AG09309 (cell line): ENCODE data around the gene CMTM4.
"Not testable (repeated sequence)": the region's sequence is repeated elsewhere in the genome, so short reads cannot be mapped to it uniquely, and the experiment has no call there.

Experiments
- DNase-seq: peaks from one replicate; pipeline ENCODE4 v3.0.0-alpha.2; 2010; ENCODE audit warnings: low read depth
- H3K4me3 ChIP-seq: 2 replicates; pipeline ENCODE4 v1.5.1; 2011; ENCODE audit warnings: mild to moderate bottlenecking, low read depth, low read length, moderate library complexity; ENCODE audit not compliant: control insufficient read depth
- TF ChIP-seq, protein P1 (sequence below): IDR thresholded peaks from 2 replicates; pipeline ENCODE4 v1.5.1; 2011; ENCODE audit warnings: mild to moderate bottlenecking, low read depth, low read length, inconsistent platforms; ENCODE audit not compliant: insufficient read depth, control insufficient read depth; ENCODE audit errors: missing control alignments

CMTM4 gene

DNA sequence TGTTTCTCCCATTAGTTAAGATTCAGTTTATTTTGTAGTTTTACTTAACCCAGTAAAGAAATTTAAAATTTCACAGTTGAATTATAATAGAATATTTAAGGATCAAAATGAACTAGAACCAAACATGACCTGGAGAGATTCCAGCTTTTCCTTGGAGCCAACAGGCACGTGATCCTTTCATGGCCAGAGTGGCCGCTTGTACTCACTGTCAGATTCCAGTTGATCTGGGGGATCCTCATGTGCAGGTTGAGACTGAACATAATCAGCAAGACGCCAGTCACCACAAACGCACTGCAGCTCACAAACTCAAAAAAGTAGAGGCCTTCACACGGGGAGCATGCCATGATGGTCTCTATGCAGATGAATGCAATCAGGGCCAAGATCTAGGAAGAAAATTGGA lies 60.3 kb downstream of the CMTM4 start:
- H3K4me3 ChIP-seq, result no peak overlapping the region
- TF ChIP-seq, protein P1, sequence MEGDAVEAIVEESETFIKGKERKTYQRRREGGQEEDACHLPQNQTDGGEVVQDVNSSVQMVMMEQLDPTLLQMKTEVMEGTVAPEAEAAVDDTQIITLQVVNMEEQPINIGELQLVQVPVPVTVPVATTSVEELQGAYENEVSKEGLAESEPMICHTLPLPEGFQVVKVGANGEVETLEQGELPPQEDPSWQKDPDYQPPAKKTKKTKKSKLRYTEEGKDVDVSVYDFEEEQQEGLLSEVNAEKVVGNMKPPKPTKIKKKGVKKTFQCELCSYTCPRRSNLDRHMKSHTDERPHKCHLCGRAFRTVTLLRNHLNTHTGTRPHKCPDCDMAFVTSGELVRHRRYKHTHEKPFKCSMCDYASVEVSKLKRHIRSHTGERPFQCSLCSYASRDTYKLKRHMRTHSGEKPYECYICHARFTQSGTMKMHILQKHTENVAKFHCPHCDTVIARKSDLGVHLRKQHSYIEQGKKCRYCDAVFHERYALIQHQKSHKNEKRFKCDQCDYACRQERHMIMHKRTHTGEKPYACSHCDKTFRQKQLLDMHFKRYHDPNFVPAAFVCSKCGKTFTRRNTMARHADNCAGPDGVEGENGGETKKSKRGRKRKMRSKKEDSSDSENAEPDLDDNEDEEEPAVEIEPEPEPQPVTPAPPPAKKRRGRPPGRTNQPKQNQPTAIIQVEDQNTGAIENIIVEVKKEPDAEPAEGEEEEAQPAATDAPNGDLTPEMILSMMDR, result no peak
- DNase-seq, result no peak

DNA sequence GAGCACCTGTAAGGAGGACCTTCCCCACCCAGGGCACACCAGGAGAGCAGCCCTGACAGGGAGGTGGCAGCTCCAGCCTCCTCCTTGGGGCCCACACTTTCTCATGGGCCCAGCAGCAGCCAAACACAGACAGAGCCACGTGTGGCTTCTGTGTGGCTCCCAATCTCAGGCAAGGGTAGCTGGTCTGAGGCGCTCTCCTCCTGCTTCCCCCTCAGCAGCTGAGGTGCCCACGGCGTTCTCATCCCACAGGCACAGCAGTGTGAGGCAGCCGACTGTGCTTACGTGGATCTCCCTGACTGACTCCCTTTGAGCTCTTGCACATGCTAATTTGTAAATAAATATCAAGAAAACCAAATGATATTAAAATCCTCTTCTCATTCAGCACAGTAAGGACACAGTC lies 61.1 kb downstream of the CMTM4 start:
- DNase-seq, result no peak
- TF ChIP-seq, protein P1, result no peak
- H3K4me3 ChIP-seq, result no peak overlapping the region

DNA sequence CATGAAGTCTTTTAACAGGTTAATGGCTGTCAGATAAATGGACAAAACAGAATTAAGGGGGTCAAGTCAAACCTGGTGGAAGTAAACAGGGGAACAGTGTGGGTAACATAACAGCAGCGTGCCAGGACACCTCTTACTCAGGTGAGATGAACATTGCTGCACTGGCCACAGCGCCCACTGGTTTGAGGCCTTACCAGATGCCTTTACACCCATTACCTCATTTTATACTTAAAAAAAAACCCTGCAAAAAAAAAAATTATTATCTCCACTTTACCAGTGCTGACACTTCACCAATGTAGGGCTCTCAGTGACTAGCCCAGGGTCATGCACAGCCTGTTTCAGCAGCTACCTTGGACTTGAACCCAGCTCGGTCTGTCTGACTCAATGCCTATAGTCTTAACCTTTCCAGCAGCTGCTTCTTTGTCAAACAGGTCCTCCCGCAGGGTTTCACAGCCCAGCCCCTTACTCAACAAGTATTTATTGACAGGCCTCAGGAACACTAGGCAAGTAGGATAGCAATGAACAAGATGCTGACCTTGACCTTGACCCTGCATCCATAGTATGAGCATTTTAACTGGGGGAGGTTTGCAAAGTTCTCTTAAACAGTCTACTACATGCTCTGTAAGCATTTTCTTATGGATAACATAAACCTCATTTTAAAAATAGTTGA lies 61.9 kb downstream of the CMTM4 start:
- no peak overlapping the region for H3K4me3 ChIP-seq
- TF ChIP-seq, protein P1, result no peak
- DNase-seq, result no peak

DNA sequence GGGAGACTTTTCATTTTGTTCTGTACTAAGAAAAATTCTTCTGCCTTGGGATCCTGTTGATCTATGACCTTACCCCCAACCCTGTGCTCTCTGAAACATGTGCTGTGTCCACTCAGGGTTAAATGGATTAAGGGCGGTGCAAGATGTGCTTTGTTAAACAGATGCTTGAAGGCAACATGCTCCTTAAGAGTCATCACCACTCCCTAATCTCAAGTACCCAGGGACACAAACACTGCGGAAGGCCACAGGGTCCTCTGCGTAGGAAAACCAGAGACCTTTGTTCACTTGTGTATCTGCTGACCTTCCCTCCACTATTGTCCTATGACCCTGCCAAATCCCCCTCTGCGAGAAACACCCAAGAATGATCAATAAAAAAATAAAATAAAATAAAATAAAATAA lies 65.0 kb downstream of the CMTM4 start:
- not testable (repeated sequence) for DNase-seq

DNA sequence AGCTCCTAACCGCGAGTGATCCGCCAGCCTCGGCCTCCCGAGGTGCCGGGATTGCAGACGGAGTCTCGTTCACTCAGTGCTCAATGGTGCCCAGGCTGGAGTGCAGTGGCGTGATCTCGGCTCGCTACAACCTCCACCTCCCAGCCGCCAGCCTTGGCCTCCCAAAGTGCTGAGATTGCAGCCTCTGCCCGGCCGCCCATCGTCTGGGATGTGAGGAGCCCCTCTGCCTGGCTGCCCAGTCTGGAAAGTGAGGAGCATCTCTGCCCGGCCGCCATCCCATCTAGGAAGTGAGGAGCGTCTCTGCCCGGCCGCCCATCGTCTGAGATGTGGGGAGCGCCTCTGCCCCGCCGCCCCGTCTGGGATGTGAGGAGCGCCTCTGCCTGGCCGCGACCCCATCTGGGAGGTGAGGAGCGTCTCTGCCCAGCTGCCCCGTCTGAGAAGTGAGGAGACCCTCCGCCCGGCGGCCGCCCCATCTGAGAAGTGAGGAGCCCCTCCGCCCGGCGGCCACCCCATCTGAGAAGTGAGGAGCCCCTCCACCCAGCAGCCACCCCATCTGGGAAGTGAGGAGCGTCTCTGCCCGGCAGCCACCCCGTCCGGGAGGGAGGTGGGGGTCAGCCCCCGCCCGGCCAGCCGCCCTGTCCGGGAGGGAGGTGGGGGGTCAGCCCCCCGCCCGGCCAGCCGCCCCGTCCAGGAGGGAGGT lies 65.8 kb downstream of the CMTM4 start:
- DNase-seq, H3K4me3 ChIP-seq: not testable (repeated sequence)

More for the DNA sequence above, 65.0 kb downstream of the CMTM4 start:
- not testable (repeated sequence) for H3K4me3 ChIP-seq

DNA sequence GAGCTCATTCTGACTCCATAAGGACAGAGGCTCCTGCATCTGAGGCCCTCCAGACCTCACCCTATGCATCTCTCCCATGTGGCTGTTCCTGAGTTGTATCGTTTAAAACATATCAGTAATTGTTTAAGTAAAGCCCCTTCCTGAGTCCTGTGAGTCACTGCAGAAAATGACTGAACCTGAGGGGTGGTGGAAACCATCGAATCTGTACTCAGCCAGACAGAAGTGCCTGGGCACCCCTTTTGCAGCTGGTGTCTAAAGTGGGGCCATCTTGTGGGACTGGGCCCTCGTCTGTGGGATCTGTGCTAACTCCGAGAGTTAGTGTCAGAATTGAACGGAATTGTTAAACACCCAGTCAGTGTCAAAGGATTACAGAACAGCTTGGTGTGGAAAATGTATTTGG lies 66.7 kb downstream of the CMTM4 start:
- no peak overlapping the region for H3K4me3 ChIP-seq
- no peak for DNase-seq
- TF ChIP-seq, protein P1, result no peak

DNA sequence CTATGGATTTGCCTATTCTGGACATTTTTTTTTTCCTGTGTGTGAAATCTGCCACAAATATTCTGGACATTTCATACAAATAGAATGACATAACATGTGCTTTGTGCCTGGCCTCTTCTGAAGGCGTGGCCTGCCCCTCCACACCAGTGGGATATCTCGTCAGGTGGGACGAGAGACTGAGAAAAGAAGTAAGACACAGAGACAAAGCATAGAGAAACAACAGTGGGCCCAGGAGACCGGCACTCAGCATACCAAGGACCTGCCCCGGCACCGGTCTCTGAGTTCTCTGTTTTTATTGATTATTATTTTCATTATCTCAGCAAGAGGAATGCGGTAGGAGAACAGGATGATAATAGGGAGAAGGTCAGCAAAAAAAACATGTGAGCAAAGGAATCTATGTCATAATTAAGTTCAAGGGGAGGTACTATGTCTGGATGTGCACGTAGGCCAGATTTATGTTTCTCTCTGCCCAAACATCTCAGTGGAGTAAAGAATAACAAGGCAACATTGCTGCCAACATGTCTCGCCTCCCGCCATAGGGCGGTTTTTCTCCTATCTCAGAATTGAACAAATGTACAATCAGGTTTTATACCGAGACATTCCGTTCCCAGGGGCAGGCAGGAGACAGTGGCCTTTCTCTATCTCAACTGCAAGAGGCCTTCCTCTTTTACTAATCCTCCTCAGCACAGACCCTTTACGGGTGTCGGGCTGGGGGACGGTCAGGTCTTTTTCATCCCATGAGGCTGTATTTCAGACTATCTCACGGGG lies 68.7 kb downstream of the CMTM4 start:
- not testable (repeated sequence) for DNase-seq, H3K4me3 ChIP-seq

DNA sequence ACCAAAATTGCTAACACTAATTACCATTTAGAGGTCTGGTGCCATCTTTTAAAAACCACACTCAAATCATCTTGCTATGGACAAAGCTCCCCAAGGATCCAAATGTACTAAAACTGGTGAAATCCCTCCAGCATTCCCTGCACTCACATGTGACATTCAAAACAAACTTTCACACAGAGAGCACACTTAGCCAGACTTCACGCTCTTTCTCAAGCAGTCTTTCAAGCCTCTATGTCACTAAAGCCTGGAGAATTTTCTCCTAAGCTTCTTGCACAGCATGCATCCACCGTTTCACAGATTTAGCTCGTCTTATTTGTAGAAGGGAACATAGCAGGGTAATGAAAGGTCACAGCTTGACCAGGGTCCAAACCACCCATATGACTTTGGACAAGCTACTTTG lies 72.8 kb downstream of the CMTM4 start:
- TF ChIP-seq, protein P1, result no peak

More for the DNA sequence above, 72.8 kb downstream of the CMTM4 start:
- H3K4me3 ChIP-seq, result no peak overlapping the region
- DNase-seq, result no peak
